Astrocyte (in vitro differentiated cells and primary cell): ENCODE results near the gene YES1. TPM values are rescaled to one million over a fixed set of nuclear protein-coding genes. Genes with fewer than 3 reads are reported as not detected.

Experiments used
- DNase-seq: peaks from one replicate; pipeline ENCODE4 v3.0.0-alpha.2; 2010; ENCODE audit warnings: low read depth
- FAIRE-seq: peaks from 2 replicates; lab custom pipeline; 2011; peaks lifted over from hg19 to GRCh38; lab: Jason Lieb, UNC
- H2AFZ ChIP-seq: 2 replicates; pipeline ENCODE4 v1.6.0; 2012; ENCODE audit warnings: low read depth, low read length, inconsistent platforms
- H3K27ac ChIP-seq: 2 replicates; pipeline ENCODE4 v1.5.1; 2011; ENCODE audit warnings: low read depth, low read length, inconsistent platforms
- H3K27me3 ChIP-seq: 2 replicates; pipeline ENCODE4 v1.6.0; 2011; ENCODE audit warnings: low read length, inconsistent platforms; ENCODE audit not compliant: insufficient read depth
- H3K36me3 ChIP-seq: 2 replicates; pipeline ENCODE4 v1.5.1; 2011; ENCODE audit warnings: low read length, inconsistent platforms; ENCODE audit not compliant: insufficient read depth
- H3K4me1 ChIP-seq: 2 replicates; pipeline ENCODE4 v1.5.1; 2011; ENCODE audit warnings: low read length, inconsistent platforms; ENCODE audit not compliant: insufficient read depth
- H3K4me2 ChIP-seq: 2 replicates; pipeline ENCODE4 v1.6.0; 2012; ENCODE audit warnings: low read length, inconsistent platforms
- H3K4me3 ChIP-seq: 2 replicates; pipeline ENCODE4 v1.5.1; 2011; ENCODE audit warnings: low read depth, mild to moderate bottlenecking, low read length, inconsistent platforms; ENCODE audit not compliant: insufficient read depth
- H3K79me2 ChIP-seq: 2 replicates; pipeline ENCODE4 v1.6.0; 2012; ENCODE audit warnings: mild to moderate bottlenecking, low read length, inconsistent platforms; ENCODE audit not compliant: insufficient read depth
- H3K9ac ChIP-seq: 2 replicates; pipeline ENCODE4 v1.6.0; 2012; ENCODE audit warnings: mild to moderate bottlenecking, low read length, inconsistent platforms
- H3K9me3 ChIP-seq: 2 replicates; pipeline ENCODE4 v1.5.1; 2012; ENCODE audit warnings: low read depth, mild to moderate bottlenecking, low read length, inconsistent platforms; ENCODE audit not compliant: insufficient read depth
- H4K20me1 ChIP-seq: 2 replicates; pipeline ENCODE4 v1.6.0; 2012; ENCODE audit warnings: low read length, inconsistent platforms; ENCODE audit not compliant: insufficient read depth
- H3K27ac Mint-ChIP-seq: one replicate; pipeline ENCODE4 v1.8.0; 2021; ENCODE audit warnings: mild to moderate bottlenecking, mixed read lengths; ENCODE audit not compliant: unreplicated experiment
- H3K27me3 Mint-ChIP-seq: one replicate; pipeline ENCODE4 v1.8.0; 2021; ENCODE audit warnings: low read depth, mixed read lengths; ENCODE audit not compliant: unreplicated experiment
- H3K36me3 Mint-ChIP-seq: one replicate; pipeline ENCODE4 v1.8.0; 2021; ENCODE audit warnings: low read depth, mixed read lengths; ENCODE audit not compliant: unreplicated experiment
- H3K4me1 Mint-ChIP-seq: one replicate; pipeline ENCODE4 v1.8.0; 2021; ENCODE audit warnings: low read depth, mixed read lengths; ENCODE audit not compliant: unreplicated experiment
- H3K4me3 Mint-ChIP-seq: one replicate; pipeline ENCODE4 v1.8.0; 2021; ENCODE audit warnings: mild to moderate bottlenecking, moderate library complexity, mixed read lengths; ENCODE audit not compliant: unreplicated experiment
- H3K9me3 Mint-ChIP-seq: one replicate; pipeline ENCODE4 v1.8.0; 2021; ENCODE audit warnings: mild to moderate bottlenecking, mixed read lengths; ENCODE audit not compliant: unreplicated experiment
- CTCF ChIP-seq: IDR thresholded peaks from 2 replicates; pipeline ENCODE4 v1.5.1; 2011; ENCODE audit warnings: low read depth, mild to moderate bottlenecking, inconsistent platforms, low read length, moderate library complexity; ENCODE audit not compliant: insufficient read depth
- EZH2 ChIP-seq: IDR thresholded peaks from 2 replicates; pipeline ENCODE4 v1.6.1; 2012; ENCODE audit warnings: mild to moderate bottlenecking, low read length, inconsistent platforms; ENCODE audit not compliant: insufficient read depth
- total RNA-seq: library from RNA; stranded (reverse); gene quantifications from 2 replicates; pipeline ENCODE4 v1.2.1, GENCODE V29; 2021

The YES1 gene
- total RNA-seq, 1 donor from 2014 or later, result 68.2 TPM

DNA sequence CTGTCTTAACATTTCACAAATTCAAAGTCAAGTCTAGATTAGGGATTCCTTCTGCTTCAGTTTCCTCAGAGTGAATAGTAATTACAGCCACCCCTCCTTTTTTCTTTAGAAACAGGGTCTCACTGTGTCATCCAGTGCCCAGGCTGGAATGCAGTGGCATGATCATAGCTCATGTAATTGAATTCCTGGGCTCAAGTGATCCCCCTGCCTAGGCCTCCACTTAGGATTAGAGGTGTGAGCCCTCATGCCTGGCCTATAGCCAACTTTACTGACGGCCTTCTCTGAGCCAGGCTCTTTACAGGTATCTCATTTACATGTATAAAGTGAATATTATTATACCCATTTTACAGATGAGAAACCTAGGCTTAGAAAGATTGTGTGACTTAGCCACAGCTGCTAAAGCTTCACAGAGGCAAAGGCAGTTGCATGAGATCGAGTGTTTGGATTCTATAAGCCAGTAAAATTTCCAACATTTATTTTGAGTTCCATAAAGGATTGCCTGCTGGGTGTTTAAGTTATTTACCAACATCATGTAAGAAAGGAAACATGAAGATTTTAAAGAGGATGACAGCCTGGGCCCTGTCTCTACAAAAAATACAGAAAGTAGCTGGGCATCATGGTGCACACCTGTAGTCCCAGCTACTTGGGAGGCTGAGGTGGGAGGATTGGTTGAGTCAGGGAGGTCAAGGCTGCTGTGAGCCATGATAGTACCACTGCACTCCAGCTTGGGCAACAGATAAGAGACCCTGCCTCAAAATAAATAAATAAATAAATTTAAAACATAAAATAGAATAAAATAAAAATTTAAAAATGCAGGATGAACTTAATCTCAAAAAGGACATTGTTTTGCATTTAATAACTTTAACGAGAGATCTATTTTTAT lies 101.4 kb downstream of the YES1 start:
- peaks cover 23% of the 10 kb centered on the region for H4K20me1 ChIP-seq
- no peaks in the 10 kb centered on the region for H3K27me3 ChIP-seq
- peak overlapping the region; percentile 99 for H3K4me2 ChIP-seq
- H3K9me3 ChIP-seq, result no peaks in the 10 kb centered on the region
- Mint-ChIP-seq H3K27me3 (no peaks in the 10 kb centered on the region), H3K4me3 (peak overlapping the region; percentile 84), H3K9me3 (no peaks in the 10 kb centered on the region), H3K4me1 (no peaks in the 10 kb centered on the region), H3K27ac (no peak overlapping the region), H3K36me3 (peaks cover 11% of the 10 kb centered on the region)
- FAIRE-seq, result no peak
- no peak for TF ChIP-seq EZH2
- no peak for TF ChIP-seq CTCF
- peaks cover 10% of the 10 kb centered on the region for H3K4me1 ChIP-seq
- peak overlapping the region; percentile 87 for H3K9ac ChIP-seq
- peaks cover 5% of the 10 kb centered on the region for H3K36me3 ChIP-seq
- no peak for DNase-seq
- H3K79me2 ChIP-seq, result peaks cover 38% of the 10 kb centered on the region
- H3K27ac ChIP-seq, result peak overlapping the region; percentile 56
- peak overlapping the region; percentile 75 for H3K4me3 ChIP-seq
- no peak overlapping the region for H2AFZ ChIP-seq

GRCh38 chr18:709771-710170 lies 102.3 kb downstream of the YES1 start:
- H3K9ac ChIP-seq, result no peak overlapping the region
- no peaks in the 10 kb centered on the region for H3K4me1 Mint-ChIP-seq

More at GRCh38 chr18:709771-710170, 102.3 kb downstream of the YES1 start:
- FAIRE-seq, result no peak
- Histone ChIP-seq H3K9me3 (no peaks in the 10 kb centered on the region), H3K79me2 (peaks cover 38% of the 10 kb centered on the region), H2AFZ (no peak overlapping the region), H3K27ac (no peak overlapping the region), H3K4me3 (no peak overlapping the region), H3K36me3 (peaks cover 12% of the 10 kb centered on the region), H3K4me2 (no peak overlapping the region), H3K4me1 (peaks cover 10% of the 10 kb centered on the region), H3K27me3 (no peaks in the 10 kb centered on the region), H4K20me1 (peaks cover 23% of the 10 kb centered on the region)
- H3K4me3 Mint-ChIP-seq, result no peak overlapping the region
- no peak for DNase-seq
- H3K27me3 Mint-ChIP-seq, result no peaks in the 10 kb centered on the region
- no peak for TF ChIP-seq CTCF
- no peak for TF ChIP-seq EZH2
- peak overlapping the region; percentile 2 for H3K27ac Mint-ChIP-seq
- H3K36me3 Mint-ChIP-seq, result peaks cover 13% of the 10 kb centered on the region
- H3K9me3 Mint-ChIP-seq, result no peaks in the 10 kb centered on the region
